ENCODE measurements around the gene KIF7.

DNA sequence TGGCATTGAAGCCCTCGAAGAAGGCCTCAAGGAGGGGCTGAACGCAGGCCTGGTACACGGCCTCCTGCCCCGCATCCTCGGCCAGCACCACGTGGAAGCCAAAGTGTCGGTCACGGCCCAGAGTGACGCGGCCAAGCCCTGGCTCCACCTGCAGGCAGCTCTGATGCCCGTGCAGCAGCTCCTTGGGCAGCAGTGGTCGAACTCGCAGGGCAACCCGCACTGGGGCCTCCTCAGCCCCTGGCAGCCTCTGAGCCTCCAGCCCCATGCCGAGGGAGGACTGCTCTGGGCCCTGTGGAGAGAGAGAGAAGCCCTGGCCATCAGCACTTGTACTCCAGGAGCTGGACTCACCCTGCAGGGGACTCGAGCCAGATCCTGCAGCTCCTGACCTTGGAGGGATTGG, 2.6 kb downstream of the KIF7 start:
- TF ChIP-seq RAD21 (conservative IDR thresholded peaks at IDR 0.05) (no peak), TAF1 (IDR thresholded peaks at IDR 0.05; ENCODE audit: low read depth) (no peak), EZH2 (IDR thresholded peaks at IDR 0.05; ENCODE audit: borderline replicate concordance, insufficient read depth, low read length, poor library complexity, severe bottlenecking) (no peak), EP300 (conservative IDR thresholded peaks at IDR 0.05; ENCODE audit: poor library complexity, severe bottlenecking) (no peak), POLR2AphosphoS5 (IDR thresholded peaks at IDR 0.05) (no peak), SMC3 (conservative IDR thresholded peaks at IDR 0.05; ENCODE audit: poor library complexity) (no peak), MXI1 (conservative IDR thresholded peaks at IDR 0.05; ENCODE audit: poor library complexity, severe bottlenecking) (no peak)
- TF ChIP-seq, protein P1, sequence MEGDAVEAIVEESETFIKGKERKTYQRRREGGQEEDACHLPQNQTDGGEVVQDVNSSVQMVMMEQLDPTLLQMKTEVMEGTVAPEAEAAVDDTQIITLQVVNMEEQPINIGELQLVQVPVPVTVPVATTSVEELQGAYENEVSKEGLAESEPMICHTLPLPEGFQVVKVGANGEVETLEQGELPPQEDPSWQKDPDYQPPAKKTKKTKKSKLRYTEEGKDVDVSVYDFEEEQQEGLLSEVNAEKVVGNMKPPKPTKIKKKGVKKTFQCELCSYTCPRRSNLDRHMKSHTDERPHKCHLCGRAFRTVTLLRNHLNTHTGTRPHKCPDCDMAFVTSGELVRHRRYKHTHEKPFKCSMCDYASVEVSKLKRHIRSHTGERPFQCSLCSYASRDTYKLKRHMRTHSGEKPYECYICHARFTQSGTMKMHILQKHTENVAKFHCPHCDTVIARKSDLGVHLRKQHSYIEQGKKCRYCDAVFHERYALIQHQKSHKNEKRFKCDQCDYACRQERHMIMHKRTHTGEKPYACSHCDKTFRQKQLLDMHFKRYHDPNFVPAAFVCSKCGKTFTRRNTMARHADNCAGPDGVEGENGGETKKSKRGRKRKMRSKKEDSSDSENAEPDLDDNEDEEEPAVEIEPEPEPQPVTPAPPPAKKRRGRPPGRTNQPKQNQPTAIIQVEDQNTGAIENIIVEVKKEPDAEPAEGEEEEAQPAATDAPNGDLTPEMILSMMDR (IDR thresholded peaks at IDR 0.05; ENCODE audit: poor library complexity, severe bottlenecking), result no peak
- TF ChIP-seq, protein P2, sequence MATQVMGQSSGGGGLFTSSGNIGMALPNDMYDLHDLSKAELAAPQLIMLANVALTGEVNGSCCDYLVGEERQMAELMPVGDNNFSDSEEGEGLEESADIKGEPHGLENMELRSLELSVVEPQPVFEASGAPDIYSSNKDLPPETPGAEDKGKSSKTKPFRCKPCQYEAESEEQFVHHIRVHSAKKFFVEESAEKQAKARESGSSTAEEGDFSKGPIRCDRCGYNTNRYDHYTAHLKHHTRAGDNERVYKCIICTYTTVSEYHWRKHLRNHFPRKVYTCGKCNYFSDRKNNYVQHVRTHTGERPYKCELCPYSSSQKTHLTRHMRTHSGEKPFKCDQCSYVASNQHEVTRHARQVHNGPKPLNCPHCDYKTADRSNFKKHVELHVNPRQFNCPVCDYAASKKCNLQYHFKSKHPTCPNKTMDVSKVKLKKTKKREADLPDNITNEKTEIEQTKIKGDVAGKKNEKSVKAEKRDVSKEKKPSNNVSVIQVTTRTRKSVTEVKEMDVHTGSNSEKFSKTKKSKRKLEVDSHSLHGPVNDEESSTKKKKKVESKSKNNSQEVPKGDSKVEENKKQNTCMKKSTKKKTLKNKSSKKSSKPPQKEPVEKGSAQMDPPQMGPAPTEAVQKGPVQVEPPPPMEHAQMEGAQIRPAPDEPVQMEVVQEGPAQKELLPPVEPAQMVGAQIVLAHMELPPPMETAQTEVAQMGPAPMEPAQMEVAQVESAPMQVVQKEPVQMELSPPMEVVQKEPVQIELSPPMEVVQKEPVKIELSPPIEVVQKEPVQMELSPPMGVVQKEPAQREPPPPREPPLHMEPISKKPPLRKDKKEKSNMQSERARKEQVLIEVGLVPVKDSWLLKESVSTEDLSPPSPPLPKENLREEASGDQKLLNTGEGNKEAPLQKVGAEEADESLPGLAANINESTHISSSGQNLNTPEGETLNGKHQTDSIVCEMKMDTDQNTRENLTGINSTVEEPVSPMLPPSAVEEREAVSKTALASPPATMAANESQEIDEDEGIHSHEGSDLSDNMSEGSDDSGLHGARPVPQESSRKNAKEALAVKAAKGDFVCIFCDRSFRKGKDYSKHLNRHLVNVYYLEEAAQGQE (IDR thresholded peaks at IDR 0.05; ENCODE audit: borderline replicate concordance), result no peak
